Pons (tissue), 1 donor: ENCODE results near the gene SPDYE16.
"Not testable (repeated sequence)": the region's sequence is repeated elsewhere in the genome, so short reads cannot be mapped to it uniquely, and the experiment has no call there.

Source experiments
- DNase-seq: peaks from one replicate; pipeline ENCODE4 v3.0.0-alpha.2; 2016; ENCODE audit warnings: low spot score

SPDYE16 gene

GRCh38 chr7:76549855-76550248 lies 6.8 kb upstream of the SPDYE16 start:
- DNase-seq, result not testable (repeated sequence)

- DNase-seq, result peak; percentile 94
Measured at GRCh38 chr7:76549025-76549854, 6.1 kb upstream of the SPDYE16 start.

- not testable (repeated sequence) for DNase-seq
Measured at GRCh38 chr7:76531643-76532042, 11.5 kb downstream of the SPDYE16 start.

- DNase-seq, result not testable (repeated sequence)
Measured at GRCh38 chr7:76526183-76526582, 16.9 kb downstream of the SPDYE16 start.

GRCh38 chr7:76516932-76517331 lies 26.2 kb downstream of the SPDYE16 start:
- DNase-seq, result not testable (repeated sequence)

GRCh38 chr7:76515999-76516443 lies 27.1 kb downstream of the SPDYE16 start:
- DNase-seq, result no peak

GRCh38 chr7:76514926-76515771 lies 27.9 kb downstream of the SPDYE16 start:
- no peak for DNase-seq

- DNase-seq, result no peak
Measured at GRCh38 chr7:76513817-76514799, 29.0 kb downstream of the SPDYE16 start.

GRCh38 chr7:76512941-76513816 lies 29.9 kb downstream of the SPDYE16 start:
- no peak for DNase-seq

- DNase-seq, result not testable (repeated sequence)
Measured at GRCh38 chr7:76511911-76512885, 30.9 kb downstream of the SPDYE16 start.

GRCh38 chr7:76511200-76511910 lies 31.7 kb downstream of the SPDYE16 start:
- not testable (repeated sequence) for DNase-seq

GRCh38 chr7:76509931-76510877 lies 32.9 kb downstream of the SPDYE16 start, which contains the start of gene UPK3B:
UPK3B (plus strand) TSS chr7:76510552; CDS start chr7:76510653, 101 bp downstream.
- DNase-seq, result no peak

- DNase-seq, result peak; percentile 23
Measured at GRCh38 chr7:76507723-76508406, 35.2 kb downstream of the SPDYE16 start.

- not testable (repeated sequence) for DNase-seq
Measured at GRCh38 chr7:76506643-76507042, 36.5 kb downstream of the SPDYE16 start.

GRCh38 chr7:76506081-76506440 lies 37.0 kb downstream of the SPDYE16 start:
- no peak for DNase-seq

GRCh38 chr7:76505168-76506080 lies 37.7 kb downstream of the SPDYE16 start:
- no peak for DNase-seq
